Stimulated activated CD8-positive, alpha-beta memory T cell treated with anti-CD3 and anti-CD28 coated beads, Interleukin-4, amount 100 ng/mL, for 1 hour (primary cell): Measurements from ENCODE around the gene STAT2.

ENCODE experiments used
- DNase-seq, 2 donors: peaks; one replicate each; pipeline ENCODE4 v3.0.0-alpha.2; 2020; ENCODE audit warnings: low read depth in 2 of 2, low spot score in 1 of 2

The STAT2 gene

GRCh38 chr12:56297400-56297799, 62.5 kb downstream of the STAT2 start:
- DNase-seq: no peak

- DNase-seq: no peak
These were observed 63.6 kb downstream of the STAT2 start for GRCh38 chr12:56296295-56296694.

GRCh38 chr12:56293795-56294194, 66.1 kb downstream of the STAT2 start:
- DNase-seq: no peak
